B cell (primary cell): ENCODE data around the gene GLIS2. TPM values are rescaled to one million over a fixed set of nuclear protein-coding genes. Genes with fewer than 3 reads are reported as not detected.

ENCODE experiments used
- ATAC-seq: fragments of 200-7000 bp; cut with Tn5 transposase; one replicate; pipeline ENCODE4 v1.10.0; 2021; ENCODE audit warnings: low read depth, mild to moderate bottlenecking, moderate number of reproducible peaks, moderate library complexity
- CTCF ChIA-PET: fragments of 350-600 bp; sonication (Branson Sonifier 250); formaldehyde crosslinking; loops from one replicate; lab custom pipeline; 2021; ENCODE audit warnings: antibody characterized with exemption, inconsistent platforms; lab: Charles Lee
- POLR2A ChIA-PET: fragments of 350-600 bp; sonication (Branson Sonifier 250); formaldehyde crosslinking; loops from one replicate; lab custom pipeline; 2021; ENCODE audit warnings: antibody characterized with exemption; lab: Charles Lee
- DNase-seq: peaks from one replicate; pipeline ENCODE4 v3.0.0; 2013
- H2AFZ ChIP-seq: 2 replicates; pipeline ENCODE4 v1.6.1; 2012; ENCODE audit warnings: mild to moderate bottlenecking, low read depth, low read length; ENCODE audit not compliant: insufficient read depth, poor library complexity, severe bottlenecking
- H3K27ac ChIP-seq, 2 donors: 1 replicate in 1 of 2; 2 replicates in 1 of 2; pipeline ENCODE4 v1.5.1; 2012 to 2013; ENCODE audit warnings: low read length in 2 of 2, mild to moderate bottlenecking in 2 of 2, moderate library complexity in 1 of 2
- H3K27me3 ChIP-seq, 4 experiments: fragments of 200-600 bp in 1 of 4; sonication (generic) in 1 of 4; replicated peaks in 1 of 4; 1 replicate in 2 of 4; 2 replicates in 2 of 4; pipeline versions ENCODE4 v1.6.1 to v1.7.0; 2013 to 2016; ENCODE audit warnings: low read length in 3 of 4, mild to moderate bottlenecking in 2 of 4, mixed read lengths in 1 of 4, moderate library complexity in 1 of 4; ENCODE audit not compliant: insufficient read depth in 4 of 4, control insufficient read depth in 3 of 4; ENCODE audit errors: control extremely low read depth in 1 of 4
- H3K36me3 ChIP-seq, 2 experiments: replicated peaks in 1 of 2; 1 replicate in 1 of 2; 2 replicates in 1 of 2; pipeline versions ENCODE4 v1.6.1 to v1.7.1; 2013; ENCODE audit warnings: low read length in 1 of 2; ENCODE audit not compliant: insufficient read depth in 2 of 2, control insufficient read depth in 1 of 2; ENCODE audit errors: control extremely low read depth in 1 of 2, extremely low read depth in 1 of 2
- H3K4me1 ChIP-seq, 2 donors: fragments of 200-600 bp in 1 of 2; sonication (generic) in 1 of 2; 1 replicate in 1 of 2; 2 replicates in 1 of 2; pipeline versions ENCODE4 v1.5.1 to v1.6.1; 2013 to 2017; ENCODE audit warnings: low read length in 2 of 2; ENCODE audit not compliant: control insufficient read depth in 2 of 2, insufficient read depth in 2 of 2
- H3K4me2 ChIP-seq: replicated peaks from 2 replicates; pipeline ENCODE3; 2012; ENCODE audit warnings: mild to moderate bottlenecking, low read depth, low read length; ENCODE audit not compliant: poor library complexity, severe bottlenecking
- H3K4me3 ChIP-seq, 5 experiments: fragments of 200-600 bp in 1 of 5; sonication (generic) in 1 of 5; 1 replicate in 3 of 5; 2 replicates in 2 of 5; pipeline versions ENCODE4 v1.5.1 to v1.7.0; 2011 to 2016; ENCODE audit warnings: low read length in 4 of 5, mild to moderate bottlenecking in 4 of 5, low read depth in 2 of 5, control low read depth in 1 of 5, moderate library complexity in 1 of 5; ENCODE audit not compliant: insufficient read depth in 1 of 5; ENCODE audit errors: control extremely low read depth in 1 of 5, extremely low read depth in 1 of 5
- H3K79me2 ChIP-seq: fragments of 200-600 bp; sonication (generic); one replicate; pipeline ENCODE4 v1.6.0; 2016; ENCODE audit warnings: low read length; ENCODE audit not compliant: control insufficient read depth, insufficient read depth
- H3K9ac ChIP-seq: fragments of 200-600 bp; sonication (generic); 2 replicates; pipeline ENCODE4 v1.6.1; 2017; ENCODE audit warnings: mild to moderate bottlenecking, low read length, moderate library complexity
- H3K9me3 ChIP-seq, 3 donors: one replicate each; pipeline versions ENCODE4 v1.6.1 to v1.7.1; 2013; ENCODE audit warnings: low read length in 2 of 3; ENCODE audit not compliant: control insufficient read depth in 2 of 3, insufficient read depth in 1 of 3; ENCODE audit errors: control extremely low read depth in 1 of 3
- H4K20me1 ChIP-seq: 2 replicates; pipeline ENCODE4 v1.6.0; 2012; ENCODE audit warnings: mild to moderate bottlenecking, low read length; ENCODE audit not compliant: insufficient read depth, control insufficient read depth, poor library complexity, severe bottlenecking
- H3K27ac Mint-ChIP-seq: one replicate; pipeline ENCODE4 v1.8.0; 2021; ENCODE audit warnings: mixed read lengths
- H3K27me3 Mint-ChIP-seq: one replicate; pipeline ENCODE4 v1.8.0; 2021; ENCODE audit warnings: mixed read lengths
- H3K4me1 Mint-ChIP-seq: one replicate; pipeline ENCODE4 v1.8.0; 2021; ENCODE audit warnings: mixed read lengths
- H3K4me3 Mint-ChIP-seq: one replicate; pipeline ENCODE4 v1.8.0; 2021; ENCODE audit warnings: mixed read lengths
- H3K9me3 Mint-ChIP-seq: one replicate; pipeline ENCODE4 v1.8.0; 2022; ENCODE audit warnings: mixed read lengths; ENCODE audit not compliant: insufficient read depth
- CTCF ChIP-seq: fragments of 200-600 bp; IDR thresholded peaks from one replicate; pipeline ENCODE4 v1.8.0; 2022; ENCODE audit warnings: antibody characterized with exemption, mild to moderate bottlenecking
- EZH2 ChIP-seq: IDR thresholded peaks from 2 replicates; pipeline ENCODE4 v1.6.1; 2012; ENCODE audit warnings: borderline replicate concordance, low read depth, mild to moderate bottlenecking, moderate library complexity, low read length; ENCODE audit not compliant: insufficient read depth, poor library complexity, severe bottlenecking
- WGBS: methylation state at CpG from one replicate; pipeline ENCODE4 v1.1.5; 2013; ENCODE audit warnings: missing lambda C conversion rate; ENCODE audit not compliant: insufficient coverage; 5-methylcytosine and 5-hydroxymethylcytosine counted together
- intact Hi-C: fragments of 100-400 bp; cut with micrococcal nuclease; formaldehyde crosslinking; loops from one replicate; pipeline ENCODE4 v1.10.0; 2022
- polyA plus RNA-seq: library from polyadenylated mRNA; depleted of rRNA; stranded (reverse); fragments of >200 nt; gene quantifications from 2 replicates; pipeline ENCODE4 v1.2.3, GENCODE V29; 2012
- total RNA-seq, 2 donors: library from RNA; stranded (reverse); fragments of 120-200 nt in 1 of 2; gene quantifications; 1 replicate in 1 of 2; 2 replicates in 1 of 2; pipeline versions ENCODE4 v1.2.3 to v1.2.4, GENCODE V29; 2013 to 2022

GLIS2 gene
- total and polyA plus RNA-seq, 2 donors (not counting 1 experiment from before 2014, with no cell fraction given): not detected

- 99% methylated on average over 7 of the region's 12 CpGs for WGBS
- POLR2A ChIA-PET: no interaction called here
- ATAC-seq (no peak), DNase-seq (no peak)
- no peak for TF ChIP-seq EZH2
- no peak for TF ChIP-seq CTCF
- Histone ChIP-seq H3K4me2 (no peak overlapping the region), H3K27me3 (no peaks in the 10 kb centered on the region), H3K27ac (no peak overlapping the region), H4K20me1 (peaks cover 98% of the 10 kb centered on the region), H3K9ac (no peak overlapping the region), H3K4me3 (no peak overlapping the region), H3K36me3 (peaks cover 0 to 68% of the 10 kb centered on the region in 2 experiments), H3K4me1 (no peaks in the 10 kb centered on the region), H3K79me2 (peaks cover 45% of the 10 kb centered on the region), H3K9me3 (no peaks in the 10 kb centered on the region), H2AFZ (no peak overlapping the region)
- H3K27ac Mint-ChIP-seq: no peak overlapping the region
- H3K9me3 Mint-ChIP-seq: no peaks in the 10 kb centered on the region
- intact Hi-C loops: no loop called here
- H3K4me3 Mint-ChIP-seq: no peak overlapping the region
- H3K4me1 Mint-ChIP-seq: no peaks in the 10 kb centered on the region
- CTCF ChIA-PET: interaction anchor here (2.4 kb wide), 1 partner anchor 19 kb away, joined by 10 read pairs; no protein-coding TSS in a partner anchor
- no peaks in the 10 kb centered on the region for H3K27me3 Mint-ChIP-seq
These were observed 68.0 kb downstream of the GLIS2 start for GRCh38 chr16:4383591-4384444.

- peaks cover 48% of the 10 kb centered on the region for H3K79me2 ChIP-seq
- no peak overlapping the region for H3K27ac ChIP-seq
- no peak overlapping the region for H3K4me3 ChIP-seq
- H3K4me2 ChIP-seq: no peak overlapping the region
- 92% methylated on average over 18 of the region's 20 CpGs for WGBS
- H3K4me1 Mint-ChIP-seq: no peaks in the 10 kb centered on the region
- H3K4me3 Mint-ChIP-seq: no peak overlapping the region
- DNase-seq (no peak), ATAC-seq (no peak)
- H3K9ac ChIP-seq: no peak overlapping the region
- peaks cover 0 to 71% of the 10 kb centered on the region in 2 experiments for H3K36me3 ChIP-seq
- H4K20me1 ChIP-seq: peaks cover 98% of the 10 kb centered on the region
- H3K4me1 ChIP-seq: no peaks in the 10 kb centered on the region
- CTCF ChIA-PET: interaction anchor here (2.4 kb wide), 1 partner anchor 19 kb away, joined by 10 read pairs; no protein-coding TSS in a partner anchor
- H2AFZ ChIP-seq: no peak overlapping the region
- TF ChIP-seq CTCF: no peak
- TF ChIP-seq EZH2: no peak
- POLR2A ChIA-PET: no interaction called here
- no peaks in the 10 kb centered on the region for H3K9me3 ChIP-seq
- H3K27ac Mint-ChIP-seq: no peak overlapping the region
- no peaks in the 10 kb centered on the region for H3K27me3 Mint-ChIP-seq
- H3K9me3 Mint-ChIP-seq: no peaks in the 10 kb centered on the region
- no peaks in the 10 kb centered on the region for H3K27me3 ChIP-seq
- intact Hi-C loops: no loop called here
These were observed 68.7 kb downstream of the GLIS2 start for GRCh38 chr16:4384509-4384942.
